ENCODE measurements around the gene SHROOM3.

The SHROOM3 gene

GRCh38 chr4:76780781-76781697, 346.0 kb downstream of the SHROOM3 start:
- DNase-seq (ENCODE audit: low read depth, low spot score) = no peak
- no peak for TF ChIP-seq CTCF (IDR thresholded peaks at IDR 0.05; ENCODE audit: insufficient read depth, low read length, missing control alignments)
- ChIA-PET CTCF (interaction anchor here (1.0 kb wide), 1 partner anchor 11 kb away, joined by 4 read pairs; no protein-coding TSS in a partner anchor), POLR2A (interaction anchor here (1.2 to 2.2 kb wide), 2 partner anchors 168 kb away, joined by 4 to 9 read pairs; partner anchors contain the start of gene SEPTIN11)
- H3K4me3 ChIP-seq (ENCODE audit: low read depth, low read length) = no peak overlapping the region

- POLR2A ChIA-PET = interaction anchor here (0.7 to 2.2 kb wide), 5 partner anchors 14 to 169 kb away, joined by 3 to 9 read pairs (median 3); partner anchors contain the start of gene SEPTIN11
- H3K4me3 ChIP-seq (ENCODE audit: low read depth, low read length) = peak overlapping the region; percentile 26
- TF ChIP-seq CTCF (IDR thresholded peaks at IDR 0.05; ENCODE audit: insufficient read depth, low read length, missing control alignments) = no peak
- peak; percentile 94 for DNase-seq (ENCODE audit: low read depth, low spot score)
- CTCF ChIA-PET = no interaction called here
These were observed 346.9 kb downstream of the SHROOM3 start for GRCh38 chr4:76781698-76782595.

- H3K4me3 ChIP-seq (ENCODE audit: low read depth, low read length) = peak overlapping the region; percentile 26; the same call in 1 of the 2 replicates
- ChIA-PET CTCF (interaction anchor here (0.7 to 1.3 kb wide), 4 partner anchors 20 to 278 kb away, joined by 3 to 5 read pairs (median 4); no protein-coding TSS in a partner anchor), POLR2A (interaction anchor here (0.7 to 2.2 kb wide), 7 partner anchors 14 to 169 kb away, joined by 3 to 9 read pairs (median 3); partner anchors contain the start of gene SEPTIN11)
- peak; percentile 45 for DNase-seq (ENCODE audit: low read depth, low spot score)
- TF ChIP-seq CTCF (IDR thresholded peaks at IDR 0.05; ENCODE audit: insufficient read depth, low read length, missing control alignments) = no peak
These were observed 347.8 kb downstream of the SHROOM3 start for GRCh38 chr4:76782837-76783236.

- CTCF ChIA-PET = interaction anchor here (0.7 to 1.5 kb wide), 6 partner anchors 12 to 279 kb away, joined by 3 to 5 read pairs (median 4); no protein-coding TSS in a partner anchor
- no peak overlapping the region for H3K4me3 ChIP-seq (ENCODE audit: low read depth, low read length)
- TF ChIP-seq CTCF (IDR thresholded peaks at IDR 0.05; ENCODE audit: insufficient read depth, low read length, missing control alignments) = no peak
- DNase-seq (ENCODE audit: low read depth, low spot score) = no peak
- POLR2A ChIA-PET = interaction anchor here (2.1 to 2.2 kb wide), 2 partner anchors 18 to 165 kb away, joined by 6 to 9 read pairs; partner anchors contain the start of gene SEPTIN11
These were observed 348.8 kb downstream of the SHROOM3 start for GRCh38 chr4:76783836-76784235.

- DNase-seq (ENCODE audit: low read depth, low spot score) = no peak
- TF ChIP-seq CTCF (IDR thresholded peaks at IDR 0.05; ENCODE audit: insufficient read depth, low read length, missing control alignments) = no peak
- ChIA-PET CTCF (interaction anchor here (1.0 to 1.5 kb wide), 3 partner anchors 12 to 267 kb away, joined by 3 to 5 read pairs (median 3); no protein-coding TSS in a partner anchor), POLR2A (no interaction called here)
- no peak overlapping the region for H3K4me3 ChIP-seq (ENCODE audit: low read depth, low read length)
These were observed 349.2 kb downstream of the SHROOM3 start for GRCh38 chr4:76784237-76784636.
